Measurements from ENCODE around the gene TYK2. TPM values are rescaled to one million over a fixed set of nuclear protein-coding genes. Genes with fewer than 3 reads are reported as not detected.

Gene TYK2
- total RNA-seq, 6 experiments from 2014 or later = 63.9 to 106 (median 72.9) TPM

GRCh38 chr19:10422846-10423245 lies 42.5 kb upstream of the TYK2 start:
- Histone ChIP-seq H3K27ac (no peak overlapping the region), H3K4me1 (peaks cover 0 to 25% (median 5%) of the 10 kb centered on the region in 4 donors), H3K9me3 (no peaks in the 10 kb centered on the region), H3K27me3 (peaks cover 0 to 21% of the 10 kb centered on the region in 2 donors), H3K4me3 (no peak overlapping the region), H3K36me3 (no peaks in the 10 kb centered on the region)
- intact Hi-C loops (cut with DNase I) = no loop called here
- no CpG with 5 or more reads among the region's 3 CpGs for WGBS (ENCODE audit: insufficient coverage, low coverage, low lambda C conversion rate, missing lambda C conversion rate)
- no peak for DNase-seq
- TF ChIP-seq POLR2A (IDR thresholded peaks at IDR 0.05) = no peak
- TF ChIP-seq CTCF (IDR thresholded peaks at IDR 0.05) = no peak
- ATAC-seq = no peak

DNA sequence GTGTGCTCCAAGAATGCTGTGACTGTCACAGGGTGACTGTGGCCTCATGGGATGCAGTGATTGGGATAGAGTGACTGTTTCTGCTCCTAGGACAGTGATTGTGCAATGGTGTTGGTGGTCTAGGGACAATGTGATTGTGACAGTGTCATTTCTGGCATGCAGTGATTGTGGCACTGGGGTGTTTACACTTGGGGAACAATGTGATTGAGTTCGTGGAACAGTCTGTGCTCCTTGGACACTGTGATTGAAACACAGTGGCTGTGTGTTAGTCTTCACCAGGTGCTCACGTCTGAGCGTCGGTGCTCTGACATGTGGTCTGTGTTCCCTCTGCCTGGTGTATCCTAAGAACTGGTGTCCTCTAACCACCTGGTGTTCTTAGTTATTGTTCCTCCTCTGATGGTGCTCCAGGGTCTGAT lies 41.7 kb upstream of the TYK2 start:
- TF ChIP-seq CTCF (IDR thresholded peaks at IDR 0.05) (no peak), POLR2A (IDR thresholded peaks at IDR 0.05) (no peak)
- peaks cover 0 to 21% of the 10 kb centered on the region in 2 donors for H3K27me3 ChIP-seq
- H3K36me3 ChIP-seq = no peaks in the 10 kb centered on the region
- DNase-seq (no peak), ATAC-seq (no peak)
- H3K4me1 ChIP-seq = peaks cover 0 to 25% (median 5%) of the 10 kb centered on the region in 4 donors
- no peak overlapping the region for H3K4me3 ChIP-seq
- H3K9me3 ChIP-seq = no peaks in the 10 kb centered on the region
- WGBS (ENCODE audit: insufficient coverage, low coverage, low lambda C conversion rate, missing lambda C conversion rate) = no CpG with 5 or more reads among the region's 4 CpGs
- H3K27ac ChIP-seq = no peak overlapping the region
- intact Hi-C loops (cut with DNase I) = no loop called here

DNA sequence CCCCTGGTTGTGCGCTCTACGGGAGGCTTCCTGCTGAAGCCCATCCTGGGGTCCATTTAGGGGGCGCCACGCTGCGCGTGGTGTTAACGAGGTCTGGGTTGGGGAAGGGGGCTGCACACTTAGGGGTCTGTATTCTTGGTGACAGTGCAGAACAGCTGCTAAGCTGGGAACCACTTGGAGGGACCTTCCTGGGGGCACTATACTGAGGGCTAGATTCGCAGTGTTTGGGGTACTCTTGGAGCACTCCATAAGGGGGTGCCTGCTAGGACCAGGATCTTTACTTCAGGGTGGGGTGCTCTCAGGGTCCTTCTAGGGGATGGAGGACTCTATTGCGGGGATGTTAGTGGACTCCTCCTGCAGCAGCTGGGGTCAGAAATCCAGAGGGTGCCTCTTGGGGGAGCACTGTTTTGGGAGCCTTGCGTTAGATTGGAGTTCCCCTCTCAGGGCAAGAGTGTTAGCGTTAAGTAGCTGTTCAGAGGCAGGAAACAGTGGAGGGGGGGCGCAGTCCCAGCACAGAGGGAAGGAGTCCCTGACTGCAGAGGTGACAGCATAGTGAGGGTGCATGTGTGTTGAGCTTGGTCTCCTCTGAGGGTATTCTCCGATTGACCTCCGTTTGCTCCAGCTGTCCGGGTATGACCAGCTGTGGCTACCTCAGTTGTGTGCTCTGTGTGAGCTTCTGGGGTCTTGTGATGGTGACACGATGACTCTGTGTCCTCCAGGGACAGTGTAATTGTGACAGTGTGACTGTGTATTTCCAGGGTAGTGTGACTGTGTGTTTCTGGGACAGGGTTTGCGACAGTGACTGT lies 41.1 kb upstream of the TYK2 start:
- peaks cover 0 to 25% (median 5%) of the 10 kb centered on the region in 4 donors for H3K4me1 ChIP-seq
- peaks cover 0 to 21% of the 10 kb centered on the region in 2 donors for H3K27me3 ChIP-seq
- H3K27ac ChIP-seq = no peak overlapping the region
- no peak for ATAC-seq
- intact Hi-C loops (cut with DNase I) = no loop called here
- TF ChIP-seq POLR2A (IDR thresholded peaks at IDR 0.05) (no peak), CTCF (IDR thresholded peaks at IDR 0.05) (no peak)
- no peak for DNase-seq
- H3K36me3 ChIP-seq = no peaks in the 10 kb centered on the region
- no peaks in the 10 kb centered on the region for H3K9me3 ChIP-seq
- 22% methylated on average over 4 of the region's 17 CpGs for WGBS (ENCODE audit: insufficient coverage, low coverage, low lambda C conversion rate, missing lambda C conversion rate)
- H3K4me3 ChIP-seq = no peak overlapping the region

GRCh38 chr19:10420444-10421239 lies 40.3 kb upstream of the TYK2 start, which contains the start of gene PDE4A:
TSS of gene PDE4A (plus strand) at chr19:10420538. CDS start at chr19:10420765, 227 bp downstream.
- no peak for DNase-seq

More at GRCh38 chr19:10420444-10421239, 40.3 kb upstream of the TYK2 start, which contains the start of gene PDE4A:
- Histone ChIP-seq H3K4me3 (no peak within 1 kb of the TSS), H3K27me3 (peaks cover 0 to 21% of the 10 kb centered on the region in 2 donors), H3K9me3 (no peaks in the 10 kb centered on the region), H3K36me3 (no peaks in the 10 kb centered on the region), H3K27ac (no peak within 1 kb of the TSS), H3K4me1 (peaks cover 0 to 30% (median 5%) of the 10 kb centered on the region in 4 donors)
- WGBS (ENCODE audit: insufficient coverage, low coverage, low lambda C conversion rate, missing lambda C conversion rate) = 3% methylated on average over 5 of the region's 104 CpGs
- no peak for ATAC-seq
- TF ChIP-seq CTCF (IDR thresholded peaks at IDR 0.05) (peak in 1 of 4 donors; percentile 10), POLR2A (IDR thresholded peaks at IDR 0.05) (no peak)
- intact Hi-C loops (cut with DNase I) = no loop called here
